GM13977 (cell line): Measurements from ENCODE around the gene ATP2A2.
"Not testable (repeated sequence)": the region's sequence is repeated elsewhere in the genome, so short reads cannot be mapped to it uniquely, and the experiment has no call there.

Source experiments
- DNase-seq: peaks from one replicate; pipeline ENCODE4 v3.0.0; 2012; ENCODE audit warnings: low spot score
- in situ Hi-C: fragments of 300-500 bp; cut with MboI; formaldehyde crosslinking; loops from one replicate; pipeline ENCODE4 v1.12.0; 2022; ENCODE audit warnings: low sequenced_read_pairs, low pct_unique_long_range_greater_than_20kb, mixed read lengths, inconsistent platforms; ENCODE audit not compliant: unreplicated experiment
- TF ChIP-seq, protein P1 (sequence below): IDR thresholded peaks from 2 replicates; pipeline ENCODE4 v1.5.1; 2012; ENCODE audit warnings: mild to moderate bottlenecking, control low read depth; ENCODE audit not compliant: insufficient read depth; ENCODE audit errors: extremely low read depth, missing control alignments

Gene ATP2A2

GRCh38 chr12:110351119-110351518, 70.1 kb downstream of the ATP2A2 start:
- in situ Hi-C loops: no loop called here
- no peak for DNase-seq
- TF ChIP-seq, protein P1, sequence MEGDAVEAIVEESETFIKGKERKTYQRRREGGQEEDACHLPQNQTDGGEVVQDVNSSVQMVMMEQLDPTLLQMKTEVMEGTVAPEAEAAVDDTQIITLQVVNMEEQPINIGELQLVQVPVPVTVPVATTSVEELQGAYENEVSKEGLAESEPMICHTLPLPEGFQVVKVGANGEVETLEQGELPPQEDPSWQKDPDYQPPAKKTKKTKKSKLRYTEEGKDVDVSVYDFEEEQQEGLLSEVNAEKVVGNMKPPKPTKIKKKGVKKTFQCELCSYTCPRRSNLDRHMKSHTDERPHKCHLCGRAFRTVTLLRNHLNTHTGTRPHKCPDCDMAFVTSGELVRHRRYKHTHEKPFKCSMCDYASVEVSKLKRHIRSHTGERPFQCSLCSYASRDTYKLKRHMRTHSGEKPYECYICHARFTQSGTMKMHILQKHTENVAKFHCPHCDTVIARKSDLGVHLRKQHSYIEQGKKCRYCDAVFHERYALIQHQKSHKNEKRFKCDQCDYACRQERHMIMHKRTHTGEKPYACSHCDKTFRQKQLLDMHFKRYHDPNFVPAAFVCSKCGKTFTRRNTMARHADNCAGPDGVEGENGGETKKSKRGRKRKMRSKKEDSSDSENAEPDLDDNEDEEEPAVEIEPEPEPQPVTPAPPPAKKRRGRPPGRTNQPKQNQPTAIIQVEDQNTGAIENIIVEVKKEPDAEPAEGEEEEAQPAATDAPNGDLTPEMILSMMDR: no peak

- in situ Hi-C loops: no loop called here
- TF ChIP-seq, protein P1: no peak
Observed at GRCh38 chr12:110352401-110352800, 71.4 kb downstream of the ATP2A2 start.

GRCh38 chr12:110353211-110353965, 72.3 kb downstream of the ATP2A2 start:
- in situ Hi-C loops: no loop called here
- DNase-seq: no peak
- TF ChIP-seq, protein P1: no peak

More at GRCh38 chr12:110352401-110352800, 71.4 kb downstream of the ATP2A2 start:
- no peak for DNase-seq

DNA sequence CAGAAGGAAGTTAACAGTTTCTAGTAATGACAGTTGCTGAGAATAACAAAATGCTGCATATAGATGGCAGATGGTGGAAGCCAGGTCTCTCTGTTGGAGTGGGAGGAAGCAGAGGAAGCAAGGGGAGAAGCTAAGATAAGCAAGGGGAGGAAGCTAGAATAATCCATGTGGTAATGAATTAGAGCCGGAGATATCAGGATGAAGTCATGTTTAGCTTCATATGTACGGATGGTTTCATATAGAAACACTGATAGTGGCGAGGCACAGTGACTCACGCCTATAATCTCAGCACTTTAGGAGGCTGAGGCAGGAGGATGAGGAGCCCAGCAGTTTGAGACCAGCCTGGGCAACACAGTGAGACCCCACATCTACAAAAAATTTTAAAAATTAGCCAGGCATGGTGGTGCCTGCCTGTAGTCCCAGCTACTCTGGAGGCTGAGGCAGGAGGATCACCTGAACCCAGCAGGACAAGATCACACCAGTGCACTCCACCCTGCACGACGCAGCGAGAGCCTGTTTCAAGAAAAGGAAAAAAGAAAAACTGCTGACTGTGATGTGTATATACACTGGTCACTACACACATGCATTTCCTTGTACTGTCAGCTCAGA, 73.2 kb downstream of the ATP2A2 start:
- TF ChIP-seq, protein P1: no peak
- in situ Hi-C loops: no loop called here
- no peak for DNase-seq

DNA sequence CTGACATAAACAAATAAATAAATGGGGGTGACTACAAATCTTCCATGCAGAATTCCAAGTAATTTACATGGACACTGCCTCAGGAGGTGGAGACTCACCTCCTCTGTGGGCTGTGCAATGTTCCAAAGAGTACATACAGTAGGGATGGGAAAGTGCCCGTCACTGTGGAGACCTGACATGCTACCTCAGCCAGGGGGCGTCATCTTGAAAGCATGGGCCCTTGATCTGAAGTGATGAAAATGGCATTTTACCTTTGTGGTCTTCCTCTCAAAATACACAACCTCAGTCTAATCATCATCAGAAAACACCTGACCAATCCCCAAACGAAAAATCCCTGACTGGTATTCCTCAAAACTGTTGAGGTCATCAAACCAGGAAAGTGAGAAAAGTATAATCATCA, 74.0 kb downstream of the ATP2A2 start:
- in situ Hi-C loops: no loop called here
- TF ChIP-seq, protein P1: peak; percentile 62
- DNase-seq: peak; percentile 49

DNA sequence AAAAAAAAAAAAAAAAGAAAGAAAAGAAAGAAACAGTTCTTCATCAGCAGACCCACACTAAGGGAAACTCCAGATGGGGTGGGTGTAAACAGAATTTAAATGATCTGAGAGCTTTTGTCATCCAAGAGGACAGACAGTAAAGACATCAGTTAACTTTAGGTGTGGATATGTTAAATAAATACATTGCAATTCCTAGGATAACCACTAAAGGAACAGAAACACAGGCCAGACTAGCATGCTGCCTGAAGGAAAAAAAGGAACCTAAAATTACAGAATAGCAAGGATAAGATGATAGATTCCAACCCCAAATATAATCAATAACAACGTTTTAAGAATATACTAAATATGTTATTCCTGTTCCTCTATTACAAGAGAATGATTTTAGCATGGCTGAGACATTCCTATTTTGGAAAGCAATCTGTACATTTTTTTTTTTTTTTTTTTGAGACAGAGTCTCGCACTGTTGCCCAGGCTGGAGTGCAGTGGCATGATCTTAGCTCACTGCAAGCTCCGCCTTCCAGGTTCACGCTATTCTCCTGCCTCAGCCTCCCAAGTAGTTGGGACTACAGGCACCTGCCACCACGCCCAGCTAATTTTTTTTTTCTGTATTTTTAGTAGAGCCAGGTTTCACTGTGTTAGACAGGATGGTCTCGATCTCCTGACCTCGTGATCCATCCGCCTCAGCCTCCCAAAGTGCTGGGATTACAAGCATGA, 77.5 kb downstream of the ATP2A2 start:
- in situ Hi-C loops, DNase-seq: not testable (repeated sequence)

DNA sequence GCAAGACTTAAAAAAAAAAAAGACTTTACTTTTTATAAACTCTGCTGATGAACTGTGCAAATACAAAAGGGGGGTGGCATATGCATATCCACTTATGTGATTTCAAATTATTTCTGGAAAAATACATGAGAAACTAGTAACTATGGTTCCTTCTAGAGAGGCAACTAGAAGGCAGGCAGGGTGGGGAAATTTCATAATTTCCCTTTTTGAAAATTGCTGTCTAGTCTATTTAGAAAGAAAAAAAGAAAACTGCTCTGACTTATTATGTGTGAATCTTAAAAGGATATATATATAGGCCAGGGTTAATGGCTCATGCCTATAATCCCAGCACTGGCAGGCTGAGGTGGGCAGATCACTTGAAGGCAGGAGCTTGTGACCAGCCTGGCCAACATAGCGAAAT, 80.2 kb downstream of the ATP2A2 start:
- in situ Hi-C loops: no loop called here
- TF ChIP-seq, protein P1: no peak
- DNase-seq: no peak
